Measurements from ENCODE around the gene GSDME.

GSDME gene

DNA sequence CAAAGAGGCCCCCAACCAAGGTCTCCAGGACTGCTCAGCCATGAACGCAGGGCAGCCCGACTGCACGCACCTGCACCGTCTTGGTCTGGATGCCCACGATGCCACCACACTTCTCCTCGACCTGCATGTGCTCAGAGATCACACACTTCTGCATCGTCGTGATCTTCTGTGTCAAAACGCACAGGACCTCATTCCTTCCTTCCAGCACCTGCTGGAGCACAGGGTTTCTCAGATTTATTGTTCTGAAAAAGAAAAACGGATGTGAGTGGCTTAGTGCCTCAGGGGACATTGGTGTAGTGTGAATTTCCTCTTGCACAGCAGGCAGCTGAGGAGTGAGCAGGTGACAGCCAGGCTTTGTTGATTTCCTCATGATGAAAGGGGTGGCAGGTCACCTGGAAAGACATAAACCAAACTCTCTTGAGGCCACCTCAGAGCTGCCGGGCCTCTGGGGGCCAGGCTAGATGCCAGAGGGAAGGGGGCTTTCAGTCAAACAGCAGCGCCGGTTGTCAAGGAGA is 38.2 kb downstream of the GSDME start:
- DNase-seq = peak; percentile 65

DNA sequence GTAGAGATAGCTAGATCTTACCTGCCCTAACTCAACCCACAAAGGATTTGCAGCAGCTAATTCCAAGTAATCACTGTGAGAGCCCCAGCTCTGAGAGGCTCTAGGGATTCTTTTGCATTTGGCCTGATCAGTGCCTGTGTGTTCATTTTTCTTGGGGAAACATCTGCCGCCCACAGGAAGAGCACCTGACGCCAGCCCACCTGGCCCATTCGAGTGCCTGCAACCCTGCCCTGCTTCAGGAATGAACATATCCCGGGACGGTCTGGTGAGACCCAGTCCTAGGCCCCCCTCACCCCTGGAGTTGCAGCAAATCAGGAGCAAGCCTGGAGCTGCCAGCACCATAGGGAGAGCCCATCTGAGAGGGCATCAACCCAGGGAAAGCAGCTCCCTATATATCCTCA is 38.8 kb downstream of the GSDME start:
- DNase-seq = no peak

DNA sequence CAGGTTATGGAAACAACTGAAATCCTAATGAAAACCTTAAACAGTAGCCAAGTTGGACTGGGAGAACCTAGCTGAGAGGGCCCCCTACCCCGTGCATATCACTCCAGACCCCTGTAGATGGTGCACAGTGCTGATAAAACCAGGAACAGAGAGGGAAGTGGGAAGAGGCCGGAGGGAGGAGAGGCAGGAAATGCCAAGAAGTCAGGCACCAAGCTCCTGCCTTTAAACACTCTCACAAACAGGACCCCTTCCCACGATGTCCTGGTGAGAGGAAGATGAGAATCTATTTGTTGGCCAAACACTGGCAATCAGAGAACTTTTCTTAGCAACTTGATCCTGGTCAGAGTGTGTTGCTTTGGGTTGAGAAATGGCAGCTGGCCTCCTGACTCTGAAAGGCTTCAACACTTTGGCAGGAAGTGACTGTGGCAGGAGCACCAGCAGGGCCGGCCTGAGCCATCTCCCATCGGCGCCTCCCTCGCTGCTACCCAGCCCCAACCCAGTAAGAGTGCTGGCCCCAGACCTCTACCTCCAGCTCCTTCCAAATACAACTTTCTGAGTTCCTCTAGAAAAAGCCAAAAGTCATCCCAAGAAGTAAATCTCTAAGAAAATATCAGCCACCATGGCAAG is 39.5 kb downstream of the GSDME start:
- no peak for DNase-seq

DNA sequence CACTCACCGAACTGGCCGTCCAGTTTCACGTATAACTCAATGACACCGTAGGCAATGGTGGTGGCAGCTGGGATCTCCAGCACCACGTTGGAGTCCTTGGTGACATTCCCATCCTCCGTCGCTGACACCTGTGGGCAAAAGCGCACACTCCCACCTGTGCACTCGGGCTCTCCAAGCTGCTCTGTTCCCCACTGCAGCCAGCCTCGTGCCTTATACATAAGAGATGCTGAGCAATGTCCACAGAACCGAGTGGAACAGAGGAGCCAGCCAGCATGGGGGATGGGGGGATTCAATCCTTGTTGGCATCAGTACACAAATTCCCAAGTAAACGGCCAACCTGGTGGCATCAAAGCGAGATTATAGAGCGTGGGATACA is 40.0 kb downstream of the GSDME start:
- DNase-seq = no peak

DNA sequence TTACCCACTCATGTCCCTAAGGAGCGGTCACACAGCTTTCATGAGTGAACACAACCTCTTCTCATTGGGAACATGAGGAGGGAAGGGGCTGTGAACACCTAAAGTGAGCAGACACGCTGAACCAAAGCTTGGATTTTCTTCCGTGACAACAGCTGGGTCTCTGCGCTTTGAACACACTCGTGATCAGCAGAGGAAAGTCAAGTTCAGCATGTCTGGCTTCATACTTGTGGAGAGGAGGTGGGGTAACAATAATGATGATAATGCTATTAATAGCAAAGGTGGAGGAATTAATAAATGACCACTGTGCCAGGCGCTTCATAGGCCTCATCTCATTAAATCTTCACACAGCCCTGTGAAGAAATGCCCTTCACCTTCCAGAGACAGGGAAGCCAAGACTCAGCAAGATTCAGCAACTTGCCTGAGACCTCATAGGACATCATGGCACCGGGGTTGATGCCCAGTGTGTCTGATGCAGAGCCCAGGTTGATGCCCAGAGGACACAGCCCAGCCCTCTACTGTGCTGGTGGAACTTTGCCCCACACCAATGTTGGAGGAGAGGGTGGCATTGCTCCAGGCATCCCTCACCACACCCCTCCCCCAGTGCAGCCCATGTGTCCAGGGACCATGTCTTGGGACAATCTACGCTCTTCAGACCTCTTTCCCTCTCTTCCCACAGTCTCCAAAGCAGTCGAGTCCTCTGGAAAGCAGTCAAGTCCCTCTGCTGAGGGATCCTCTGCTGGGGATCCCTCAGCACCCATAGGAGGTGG is 40.6 kb downstream of the GSDME start:
- DNase-seq = no peak

DNA sequence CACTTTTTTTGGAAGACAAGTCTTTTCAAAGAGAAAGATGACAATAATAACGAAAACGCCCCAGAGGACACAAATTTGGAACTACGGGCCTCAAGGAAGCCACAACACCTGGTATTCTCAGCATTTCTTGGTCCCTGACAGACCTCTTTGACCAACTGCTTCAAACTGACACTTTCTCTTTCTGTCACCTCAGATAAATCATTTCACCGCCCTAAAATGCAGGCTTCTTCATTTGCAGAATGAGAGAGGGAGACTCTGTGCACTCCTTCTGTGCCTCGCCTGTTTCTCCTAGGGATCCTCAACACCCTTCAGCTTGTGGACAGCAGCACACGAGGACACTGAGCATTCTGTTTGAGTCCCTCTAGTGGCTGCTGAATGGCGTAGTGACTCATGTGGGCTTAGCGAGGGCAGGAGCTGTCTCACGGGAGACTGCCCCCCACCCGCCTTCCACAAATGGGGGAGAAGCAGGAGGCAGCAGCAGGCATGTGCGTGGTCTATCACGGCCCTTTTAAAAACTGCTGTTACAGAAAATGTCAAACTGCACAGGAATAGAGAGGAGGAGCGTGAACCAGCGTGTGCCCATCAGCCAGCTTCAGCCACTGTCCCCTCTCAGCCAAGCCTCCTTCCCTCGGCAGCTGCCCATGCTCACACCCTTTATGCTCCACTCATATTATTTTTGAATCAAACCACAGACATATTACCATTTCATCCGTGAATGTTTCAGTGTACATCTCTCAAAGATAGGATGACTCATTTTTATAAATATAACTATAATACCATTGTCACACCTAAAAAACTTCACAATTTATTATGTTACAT is 41.4 kb downstream of the GSDME start:
- peak; percentile 4 for DNase-seq

DNA sequence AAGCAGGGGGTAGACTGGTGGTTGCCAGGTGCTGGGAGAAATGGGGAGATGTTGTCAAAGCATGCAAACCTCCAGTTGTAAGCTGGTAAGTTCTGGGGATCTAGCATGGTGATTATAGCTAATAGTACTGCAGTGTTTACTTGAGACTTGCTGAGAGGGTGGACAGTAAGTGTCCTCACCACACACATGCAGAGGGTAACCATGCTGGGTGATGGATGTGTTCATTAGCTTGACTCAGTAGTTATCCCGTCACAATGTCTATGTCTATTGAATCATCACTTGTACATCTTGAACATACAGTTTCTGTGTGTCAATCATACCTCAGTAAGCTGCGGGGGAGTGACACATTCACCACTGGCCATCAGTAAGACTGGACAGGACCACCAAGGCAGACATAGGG is 42.1 kb downstream of the GSDME start:
- DNase-seq = no peak

DNA sequence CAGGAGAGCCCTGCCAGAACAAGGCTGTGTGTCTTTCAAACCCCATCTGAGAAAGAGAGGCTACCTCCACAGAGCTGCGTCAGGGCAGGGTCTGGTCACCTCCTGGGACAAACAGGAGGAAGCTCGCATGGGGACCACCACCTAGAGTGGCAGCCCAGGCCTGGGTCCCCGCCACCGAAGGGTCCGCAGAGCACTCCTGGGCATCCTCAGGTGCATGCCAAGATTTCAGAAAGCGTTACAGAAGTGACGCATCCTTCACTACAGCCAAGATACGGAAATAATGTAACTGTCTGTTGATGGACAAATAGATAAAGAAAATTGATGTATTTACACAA is 42.6 kb downstream of the GSDME start:
- no peak for DNase-seq

DNA sequence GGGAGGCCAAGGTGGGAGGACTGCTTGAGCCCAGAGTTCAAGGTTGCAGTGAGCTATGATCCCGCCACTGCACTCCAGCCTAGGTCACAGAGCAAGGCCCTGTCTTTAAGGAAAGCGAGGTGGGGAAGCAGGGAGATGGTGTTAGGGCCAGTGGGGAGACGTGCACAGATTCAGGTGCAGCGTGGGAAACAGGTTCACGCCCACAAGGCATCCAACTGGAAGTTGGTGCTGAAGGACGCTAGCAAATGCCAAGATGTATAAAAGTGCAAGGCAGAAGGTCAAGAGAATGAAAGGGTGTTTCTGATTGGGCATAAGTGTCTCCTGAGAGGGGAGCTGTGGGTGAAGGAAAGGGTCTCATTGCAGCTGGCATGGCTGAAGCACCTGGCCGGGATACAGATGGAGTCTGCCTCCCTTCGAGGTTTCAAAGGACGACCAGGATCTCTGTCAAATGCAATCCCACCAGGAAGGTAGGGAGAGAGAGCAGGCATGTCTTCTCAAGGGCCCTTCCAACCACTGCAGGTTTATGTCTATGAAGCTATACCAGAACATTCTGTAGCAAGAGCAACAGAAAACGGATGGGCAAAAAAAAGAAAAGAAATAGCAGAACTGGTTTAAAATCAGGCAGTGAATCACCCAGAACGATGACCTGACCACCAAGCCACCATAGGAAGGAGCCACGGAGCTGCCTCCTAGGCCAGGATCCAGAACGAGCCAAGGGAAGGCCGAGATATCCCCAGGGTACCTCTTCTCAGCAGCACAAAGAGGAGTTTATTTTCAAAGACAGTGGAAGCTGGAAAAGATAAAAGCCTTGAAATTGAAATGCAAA is 43.2 kb downstream of the GSDME start:
- DNase-seq = no peak

DNA sequence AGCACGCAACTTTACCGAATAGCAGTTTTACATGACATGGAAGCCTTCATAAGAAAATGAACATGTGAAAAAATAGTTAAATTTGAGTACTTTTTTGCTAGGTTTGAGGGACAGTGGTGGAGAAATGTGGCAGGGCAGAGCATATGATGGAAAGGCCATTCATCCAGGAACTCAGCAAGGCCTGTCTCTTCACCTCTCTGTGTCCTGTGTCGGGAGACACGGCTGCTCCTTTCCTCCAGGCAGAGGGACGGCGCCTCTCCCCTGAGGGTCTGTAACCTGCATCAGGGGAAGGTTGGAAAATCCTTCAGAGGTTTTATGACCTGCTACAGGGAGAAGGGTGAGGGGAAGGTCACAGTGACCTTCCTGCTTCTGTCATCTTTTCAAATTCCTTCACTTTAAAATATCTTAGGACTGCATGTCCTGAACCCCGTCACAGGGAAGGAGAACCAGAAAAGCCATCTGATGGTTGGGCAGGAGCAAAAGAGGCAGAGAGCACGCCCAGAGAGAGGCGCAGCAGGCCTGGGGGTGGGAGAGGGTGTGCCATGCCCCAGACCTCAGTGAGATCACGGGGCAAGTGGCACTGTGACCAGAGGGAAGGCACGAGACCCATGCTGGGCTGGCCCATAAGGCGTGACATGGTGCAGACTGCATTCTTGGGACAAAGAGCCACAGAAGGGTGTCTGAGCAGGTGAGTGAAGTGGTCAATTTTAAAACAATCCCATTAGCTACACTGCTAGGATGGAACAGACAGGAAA is 44.0 kb downstream of the GSDME start:
- DNase-seq = no peak

DNA sequence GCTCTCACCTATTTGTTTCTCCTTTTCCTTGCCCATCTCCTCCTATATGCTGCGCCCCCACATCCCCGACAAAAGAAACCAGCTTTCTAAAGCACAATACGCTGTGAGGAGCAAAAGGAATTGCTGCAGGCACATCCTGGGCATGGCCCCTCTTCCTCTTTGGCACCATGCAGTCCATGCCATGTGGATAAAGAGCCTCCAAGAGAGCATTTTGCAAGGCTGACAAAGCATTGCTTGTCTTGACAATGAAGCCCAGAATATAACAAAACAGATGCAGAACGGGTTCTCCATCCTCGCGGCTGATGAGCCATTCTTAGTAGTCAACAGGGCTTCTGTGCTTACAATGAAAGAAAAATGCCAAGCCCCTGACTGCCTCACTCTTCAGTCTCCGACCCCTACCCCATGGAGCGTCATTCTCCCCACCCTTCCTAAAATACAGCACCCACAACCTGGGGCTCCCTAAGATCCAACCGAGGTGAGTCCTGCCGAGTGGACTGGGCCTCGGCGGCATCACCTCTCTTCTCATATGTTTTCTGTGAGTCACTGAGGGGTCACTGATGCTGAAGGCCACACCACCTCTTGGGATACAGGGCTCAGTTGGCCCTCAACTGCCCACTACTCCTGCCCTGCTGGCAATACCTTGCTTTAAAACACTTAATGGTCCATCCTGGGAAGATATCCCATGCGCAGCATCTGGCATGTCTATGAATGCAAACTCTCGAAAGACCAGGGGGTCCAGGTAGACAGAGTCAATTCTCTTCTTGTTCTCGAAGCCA is 47.5 kb downstream of the GSDME start:
- DNase-seq = no peak

DNA sequence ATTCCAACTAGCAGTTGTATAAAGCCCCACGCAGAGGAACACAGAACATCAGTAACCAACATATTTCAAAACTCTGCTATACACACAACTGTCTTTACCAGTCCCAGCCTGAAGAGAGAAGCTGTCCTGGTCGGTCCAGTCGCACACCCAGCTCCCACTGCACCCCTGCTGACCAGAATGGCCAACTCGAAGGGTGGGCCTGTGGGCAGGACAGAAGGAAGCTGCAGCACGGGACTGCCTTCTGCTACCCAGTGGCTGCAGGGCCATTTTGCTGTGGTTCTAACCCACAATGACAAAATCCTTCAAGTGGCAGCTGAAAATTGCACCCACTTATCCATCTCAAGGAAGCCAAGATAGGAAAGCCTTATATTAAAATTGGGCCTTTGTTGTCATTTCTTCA is 48.2 kb downstream of the GSDME start:
- DNase-seq = no peak

DNA sequence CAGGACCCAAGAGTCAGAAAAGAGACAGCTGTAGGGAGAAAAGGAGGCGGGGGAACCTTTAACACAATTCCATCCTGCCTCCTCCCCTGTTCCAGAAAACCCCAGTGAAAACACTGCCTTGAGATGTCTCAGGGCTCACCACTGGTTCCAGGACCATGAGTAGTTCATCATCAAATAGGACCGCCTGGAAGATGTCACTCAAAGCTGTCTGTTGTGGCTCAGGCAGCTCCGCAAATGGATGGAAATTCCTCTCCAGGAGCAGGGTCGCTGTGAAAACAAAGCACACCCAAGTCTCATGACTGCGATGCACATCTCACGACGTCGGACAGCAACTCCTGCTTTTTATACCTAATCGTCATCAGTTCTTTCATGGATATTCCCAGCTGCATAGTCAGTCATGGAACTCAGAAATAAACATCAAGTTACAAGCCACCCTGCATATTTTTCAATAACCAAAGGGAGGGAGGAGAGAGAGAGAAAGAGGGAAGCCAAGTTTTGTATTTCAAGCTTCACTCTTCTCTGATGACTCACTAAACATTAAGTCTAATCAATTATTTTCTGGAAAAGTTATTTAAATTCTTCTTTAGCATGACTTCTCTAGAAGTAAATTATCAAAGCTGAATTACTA is 49.2 kb downstream of the GSDME start:
- no peak for DNase-seq

DNA sequence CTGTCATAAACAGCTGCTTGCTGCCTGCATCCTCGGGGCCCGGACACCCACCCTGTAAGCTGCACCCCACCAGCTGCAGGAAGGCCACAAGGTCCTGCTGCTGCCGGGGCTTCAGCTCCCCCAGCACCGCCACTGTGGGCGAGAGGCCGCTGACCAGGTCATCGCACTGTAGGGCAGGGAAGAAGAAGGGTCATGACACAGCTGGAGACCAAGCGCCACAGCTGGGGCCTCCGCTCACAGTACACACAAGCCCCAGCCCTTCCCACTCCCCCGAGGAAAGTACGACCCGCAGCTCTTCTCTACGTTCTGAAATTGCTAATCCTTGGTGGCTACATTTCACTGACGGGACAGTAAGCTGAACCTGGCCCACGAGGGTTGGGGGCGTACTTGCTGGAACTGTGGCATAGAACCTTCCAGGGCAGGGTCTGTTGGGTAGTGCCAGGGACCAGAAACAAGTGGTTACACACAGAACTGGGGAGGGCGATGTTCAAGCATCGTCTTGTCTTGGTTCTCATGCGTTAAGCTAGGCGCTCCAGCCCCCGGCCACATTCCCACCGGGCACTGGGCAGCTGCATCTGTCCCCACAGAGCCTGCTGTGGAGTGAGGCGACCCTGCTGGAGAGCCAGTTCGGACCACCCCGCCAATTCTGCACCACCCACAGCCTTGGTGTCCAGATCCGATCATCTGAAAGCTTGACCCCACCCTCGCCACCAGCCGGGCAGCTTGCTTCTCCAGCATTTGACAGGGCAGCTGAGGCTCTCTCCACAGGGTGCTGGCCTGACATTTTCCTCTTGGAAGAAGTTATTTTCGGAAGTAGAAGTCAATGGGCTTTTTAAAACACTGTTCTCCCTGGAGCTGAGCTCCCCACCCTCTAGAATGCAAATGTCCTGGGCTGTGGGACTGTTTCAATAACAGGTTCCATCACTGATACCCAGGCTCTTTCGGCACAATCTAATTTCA is 50.8 kb downstream of the GSDME start:
- no peak for DNase-seq

DNA sequence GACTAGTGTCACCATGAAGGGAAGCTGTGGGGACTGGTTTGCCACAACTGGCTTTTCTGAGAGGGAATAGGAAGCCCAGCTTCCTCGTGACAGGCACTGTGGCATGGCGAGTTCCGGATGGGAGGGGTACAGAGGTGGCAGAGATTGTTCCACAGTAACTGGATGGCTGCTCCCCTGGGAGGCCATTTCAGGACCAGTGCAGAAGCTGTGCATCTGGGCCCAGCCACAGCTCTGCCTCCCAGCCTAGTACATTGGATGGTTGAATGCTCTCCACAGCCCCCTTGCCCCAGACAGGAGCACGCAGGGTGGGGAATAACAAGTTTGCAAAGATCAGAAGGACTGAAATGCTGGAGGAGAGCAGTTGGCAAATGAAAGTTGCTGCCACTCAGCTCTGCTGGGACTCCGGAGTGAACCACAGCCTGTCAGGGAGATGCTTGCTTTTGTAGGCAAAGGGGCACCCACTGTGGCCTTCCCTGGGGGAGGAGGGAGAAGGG is 51.8 kb downstream of the GSDME start:
- no peak for DNase-seq

DNA sequence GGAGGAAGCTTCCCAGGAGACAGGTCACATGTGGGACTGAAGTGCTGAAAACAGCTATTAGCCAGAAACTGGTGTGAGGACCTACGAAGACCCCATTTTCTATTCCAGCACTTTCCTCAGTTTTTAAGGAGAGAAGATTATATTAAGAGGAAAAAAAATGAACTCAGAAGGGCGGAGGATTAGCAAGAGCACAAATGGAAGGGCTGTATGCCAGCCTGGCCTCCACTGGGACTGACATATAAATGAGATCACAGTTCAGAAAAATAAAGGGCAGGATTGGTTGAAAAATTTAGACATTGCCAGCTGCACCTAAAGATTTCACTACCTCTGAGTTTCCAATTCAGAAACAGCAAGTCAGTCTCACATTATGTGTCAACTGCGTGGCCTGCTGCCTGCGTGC is 53.0 kb downstream of the GSDME start:
- no peak for DNase-seq

DNA sequence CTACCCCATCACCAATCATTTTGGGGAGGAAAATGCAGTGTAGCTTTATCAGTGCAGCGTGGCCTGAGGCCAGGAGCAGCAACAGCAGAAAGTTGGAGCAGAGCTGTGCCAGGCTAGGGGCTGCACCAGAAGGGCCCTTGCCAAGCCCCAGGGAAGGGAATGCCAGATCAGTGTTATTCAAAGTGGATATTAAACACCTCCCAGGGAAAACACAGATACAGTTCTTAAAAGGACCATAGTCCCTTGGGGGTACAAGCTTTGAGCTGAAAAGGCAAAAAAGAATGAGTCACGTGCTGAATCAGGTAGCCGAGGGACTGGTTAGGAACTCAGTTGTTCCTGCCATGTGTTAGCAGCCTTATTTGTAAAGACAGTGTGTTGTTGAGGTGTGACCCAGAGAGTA is 54.0 kb downstream of the GSDME start:
- no peak for DNase-seq

DNA sequence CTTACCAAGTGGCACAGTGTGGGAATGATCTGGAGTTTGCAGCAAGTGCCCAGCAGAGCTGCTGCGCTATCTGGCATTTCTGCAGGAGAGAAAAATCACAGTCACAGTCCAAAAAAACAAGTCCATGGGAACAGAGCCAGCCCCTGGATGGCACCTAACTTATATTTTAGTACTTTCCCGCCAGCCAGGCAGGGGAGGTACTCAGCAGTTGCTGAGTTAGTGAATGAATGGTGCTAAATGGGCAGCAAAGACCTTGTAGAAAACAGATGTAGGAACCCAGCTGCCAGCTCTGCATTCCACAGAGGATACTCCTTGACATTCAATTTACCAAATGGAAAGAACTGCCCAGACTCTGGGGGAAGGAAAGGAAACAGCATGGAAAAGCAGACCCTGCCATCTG is 54.5 kb downstream of the GSDME start:
- DNase-seq = no peak

All from NCI-H2171 treated with DMSO at 0.1 percent for 48 hours (cell line).